Erythroblast (primary cell): ENCODE data around the gene UGT1A1.

ENCODE experiments used
- GATA1 ChIP-seq: IDR thresholded peaks from 2 replicates; pipeline ENCODE4 v1.6.1; 2011; ENCODE audit warnings: low read depth, mild to moderate bottlenecking, control low read depth, low read length, moderate library complexity
- POLR2A ChIP-seq: IDR thresholded peaks from 2 replicates; pipeline ENCODE4 v1.6.1; 2011; ENCODE audit warnings: mild to moderate bottlenecking, low read length

DNA sequence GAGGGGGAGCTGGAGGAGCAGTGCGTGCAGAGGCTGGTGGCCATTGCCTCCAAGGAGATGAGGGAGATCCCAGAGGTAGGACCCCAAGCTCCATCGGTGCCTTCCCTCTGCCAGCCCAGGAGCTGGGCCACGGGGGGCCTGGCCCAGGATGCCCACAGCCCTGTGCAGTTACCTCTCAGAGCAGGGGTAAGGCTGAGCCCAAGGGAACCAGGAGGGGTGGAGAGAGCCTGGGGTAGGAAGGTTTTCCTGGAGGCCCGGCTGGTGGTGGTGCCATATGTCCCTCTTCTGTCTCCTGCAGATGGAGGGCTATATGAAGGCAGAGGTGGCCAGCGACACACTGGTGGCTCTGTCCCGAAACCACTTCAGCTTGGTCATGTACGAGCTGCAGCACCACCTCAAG, 29.5 kb downstream of the UGT1A1 start:
- TF ChIP-seq POLR2A (no peak), GATA1 (no peak)
